ENCODE results near the gene PSMB7. TPM values are rescaled to one million over a fixed set of nuclear protein-coding genes. Genes with fewer than 3 reads are reported as not detected.

The PSMB7 gene
- total and polyA plus RNA-seq, 2 of the 13 experiments (the other 11 are each of a cell fraction or from before 2014, with no cell fraction given) = 259 to 291 TPM

DNA sequence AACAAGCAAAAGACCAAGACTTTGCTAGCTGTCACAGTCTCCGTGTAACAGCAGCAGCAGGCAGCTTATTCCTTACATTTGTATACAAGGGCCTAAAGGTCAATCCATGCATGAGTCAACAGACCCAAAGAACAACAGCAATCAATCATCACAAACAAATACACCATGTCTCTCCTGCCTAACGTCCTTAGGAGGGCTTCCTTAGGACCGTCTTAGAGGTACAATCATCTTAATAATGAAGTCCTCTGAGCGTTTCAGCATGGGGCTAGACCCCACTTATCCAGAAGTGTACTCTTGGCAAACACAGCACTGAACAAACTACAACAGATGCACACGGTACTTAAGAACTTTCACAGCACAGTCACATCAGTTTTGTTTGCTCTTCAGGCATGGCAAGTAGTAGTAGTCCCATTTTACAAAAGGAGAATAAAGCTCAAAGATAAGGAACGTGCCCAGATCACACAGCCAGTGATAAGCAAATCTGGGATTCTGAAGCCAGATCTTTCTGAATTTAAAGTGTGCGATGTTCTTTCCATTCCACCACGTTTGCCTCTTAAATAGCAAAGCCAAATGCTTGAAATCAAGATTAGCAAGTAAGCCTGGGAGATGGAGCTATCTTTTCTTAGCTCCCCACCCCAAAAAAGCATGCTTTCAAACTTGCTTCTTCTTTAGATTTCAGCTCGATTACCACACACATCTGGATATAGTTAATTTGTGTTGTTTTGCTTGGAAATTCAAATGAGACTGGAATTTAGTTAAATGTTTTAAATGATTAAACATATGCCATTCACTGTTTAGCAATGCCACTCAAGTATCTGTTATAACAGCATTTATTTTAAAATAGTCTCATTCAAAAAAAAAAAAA, 24.2 kb downstream of the PSMB7 start (continued):
- peak; percentile 24; the same call in 1 of the 2 replicates for TF ChIP-seq IKZF5 (CRISPR knock-in tag; IDR thresholded peaks at IDR 0.05)
- peak; percentile 68; the same call in 1 of the 2 replicates for TF ChIP-seq FOXO1 (CRISPR knock-in tag; IDR thresholded peaks at IDR 0.05)
- TF ChIP-seq MED1 (CRISPR knock-in tag; IDR thresholded peaks at IDR 0.05) = peak; percentile 36; the same call in 1 of the 2 replicates
- TF ChIP-seq SOX13 (IDR thresholded peaks at IDR 0.05) = no peak
- peak in 1 of 2 experiments; percentile 68; a peak in 2 of 4 replicates for TF ChIP-seq SOX13 (CRISPR knock-in tag; conservative IDR thresholded peaks at IDR 0.05 in 1 of 2, IDR thresholded peaks at IDR 0.05 in 1 of 2)
- TF ChIP-seq SMARCE1 (IDR thresholded peaks at IDR 0.05; ENCODE audit: borderline replicate concordance) = no peak
- peak; percentile 88 for TF ChIP-seq FOXA3 (CRISPR knock-in tag; IDR thresholded peaks at IDR 0.05)
- no peak for TF ChIP-seq ZNF766 (CRISPR knock-in tag; IDR thresholded peaks at IDR 0.05; ENCODE audit: borderline replicate concordance)
- no peak for TF ChIP-seq ZNF780A (CRISPR knock-in tag; IDR thresholded peaks at IDR 0.05)
- no peak for TF ChIP-seq ZNF484 (CRISPR knock-in tag; IDR thresholded peaks at IDR 0.05; ENCODE audit: borderline replicate concordance, low read depth)
- TF ChIP-seq RFXANK (CRISPR knock-in tag; IDR thresholded peaks at IDR 0.05) = no peak
- 0 out of 2 replicates have a peak, but pooled peaks have one; percentile 66 for TF ChIP-seq ZMYM3 (CRISPR knock-in tag; IDR thresholded peaks at IDR 0.05)
- TF ChIP-seq, protein P1, sequence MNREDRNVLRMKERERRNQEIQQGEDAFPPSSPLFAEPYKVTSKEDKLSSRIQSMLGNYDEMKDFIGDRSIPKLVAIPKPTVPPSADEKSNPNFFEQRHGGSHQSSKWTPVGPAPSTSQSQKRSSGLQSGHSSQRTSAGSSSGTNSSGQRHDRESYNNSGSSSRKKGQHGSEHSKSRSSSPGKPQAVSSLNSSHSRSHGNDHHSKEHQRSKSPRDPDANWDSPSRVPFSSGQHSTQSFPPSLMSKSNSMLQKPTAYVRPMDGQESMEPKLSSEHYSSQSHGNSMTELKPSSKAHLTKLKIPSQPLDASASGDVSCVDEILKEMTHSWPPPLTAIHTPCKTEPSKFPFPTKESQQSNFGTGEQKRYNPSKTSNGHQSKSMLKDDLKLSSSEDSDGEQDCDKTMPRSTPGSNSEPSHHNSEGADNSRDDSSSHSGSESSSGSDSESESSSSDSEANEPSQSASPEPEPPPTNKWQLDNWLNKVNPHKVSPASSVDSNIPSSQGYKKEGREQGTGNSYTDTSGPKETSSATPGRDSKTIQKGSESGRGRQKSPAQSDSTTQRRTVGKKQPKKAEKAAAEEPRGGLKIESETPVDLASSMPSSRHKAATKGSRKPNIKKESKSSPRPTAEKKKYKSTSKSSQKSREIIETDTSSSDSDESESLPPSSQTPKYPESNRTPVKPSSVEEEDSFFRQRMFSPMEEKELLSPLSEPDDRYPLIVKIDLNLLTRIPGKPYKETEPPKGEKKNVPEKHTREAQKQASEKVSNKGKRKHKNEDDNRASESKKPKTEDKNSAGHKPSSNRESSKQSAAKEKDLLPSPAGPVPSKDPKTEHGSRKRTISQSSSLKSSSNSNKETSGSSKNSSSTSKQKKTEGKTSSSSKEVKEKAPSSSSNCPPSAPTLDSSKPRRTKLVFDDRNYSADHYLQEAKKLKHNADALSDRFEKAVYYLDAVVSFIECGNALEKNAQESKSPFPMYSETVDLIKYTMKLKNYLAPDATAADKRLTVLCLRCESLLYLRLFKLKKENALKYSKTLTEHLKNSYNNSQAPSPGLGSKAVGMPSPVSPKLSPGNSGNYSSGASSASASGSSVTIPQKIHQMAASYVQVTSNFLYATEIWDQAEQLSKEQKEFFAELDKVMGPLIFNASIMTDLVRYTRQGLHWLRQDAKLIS (CRISPR knock-in tag; IDR thresholded peaks at IDR 0.05) = no peak
- TF ChIP-seq HNRNPL (IDR thresholded peaks at IDR 0.05; ENCODE audit: low read depth, low read length) = no peak
- TF ChIP-seq, protein P2, sequence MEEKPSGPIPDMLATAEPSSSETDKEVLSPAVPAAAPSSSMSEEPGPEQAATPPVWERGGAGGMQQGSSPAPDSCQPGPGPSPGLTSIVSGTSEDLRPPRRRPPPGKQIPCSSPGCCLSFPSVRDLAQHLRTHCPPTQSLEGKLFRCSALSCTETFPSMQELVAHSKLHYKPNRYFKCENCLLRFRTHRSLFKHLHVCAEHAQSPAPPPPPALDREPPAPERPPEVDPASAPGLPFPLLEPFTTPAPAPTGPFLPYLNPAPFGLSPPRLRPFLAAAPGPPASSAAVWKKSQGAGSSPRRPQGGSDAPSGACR (CRISPR knock-in tag; IDR thresholded peaks at IDR 0.05) = 0 out of 2 replicates have a peak, but pooled peaks have one; percentile 37
- TF ChIP-seq, protein P3, sequence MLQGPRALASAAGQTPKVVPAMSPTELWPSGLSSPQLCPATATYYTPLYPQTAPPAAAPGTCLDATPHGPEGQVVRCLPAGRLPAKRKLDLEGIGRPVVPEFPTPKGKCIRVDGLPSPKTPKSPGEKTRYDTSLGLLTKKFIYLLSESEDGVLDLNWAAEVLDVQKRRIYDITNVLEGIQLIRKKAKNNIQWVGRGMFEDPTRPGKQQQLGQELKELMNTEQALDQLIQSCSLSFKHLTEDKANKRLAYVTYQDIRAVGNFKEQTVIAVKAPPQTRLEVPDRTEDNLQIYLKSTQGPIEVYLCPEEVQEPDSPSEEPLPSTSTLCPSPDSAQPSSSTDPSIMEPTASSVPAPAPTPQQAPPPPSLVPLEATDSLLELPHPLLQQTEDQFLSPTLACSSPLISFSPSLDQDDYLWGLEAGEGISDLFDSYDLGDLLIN (CRISPR knock-in tag; IDR thresholded peaks at IDR 0.05; ENCODE audit: borderline replicate concordance) = no peak
- TF ChIP-seq, protein P4, sequence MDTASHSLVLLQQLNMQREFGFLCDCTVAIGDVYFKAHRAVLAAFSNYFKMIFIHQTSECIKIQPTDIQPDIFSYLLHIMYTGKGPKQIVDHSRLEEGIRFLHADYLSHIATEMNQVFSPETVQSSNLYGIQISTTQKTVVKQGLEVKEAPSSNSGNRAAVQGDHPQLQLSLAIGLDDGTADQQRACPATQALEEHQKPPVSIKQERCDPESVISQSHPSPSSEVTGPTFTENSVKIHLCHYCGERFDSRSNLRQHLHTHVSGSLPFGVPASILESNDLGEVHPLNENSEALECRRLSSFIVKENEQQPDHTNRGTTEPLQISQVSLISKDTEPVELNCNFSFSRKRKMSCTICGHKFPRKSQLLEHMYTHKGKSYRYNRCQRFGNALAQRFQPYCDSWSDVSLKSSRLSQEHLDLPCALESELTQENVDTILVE (CRISPR knock-in tag; IDR thresholded peaks at IDR 0.05) = 0 out of 2 replicates have a peak, but pooled peaks have one; percentile 43
- peak; percentile 66; the same call in 1 of the 2 replicates for TF ChIP-seq FOXC1 (CRISPR knock-in tag; IDR thresholded peaks at IDR 0.05; ENCODE audit: borderline replicate concordance)
- peak; percentile 26; the same call in 1 of the 2 replicates for TF ChIP-seq NCOA2 (CRISPR knock-in tag; IDR thresholded peaks at IDR 0.05)
- TF ChIP-seq, protein P5, sequence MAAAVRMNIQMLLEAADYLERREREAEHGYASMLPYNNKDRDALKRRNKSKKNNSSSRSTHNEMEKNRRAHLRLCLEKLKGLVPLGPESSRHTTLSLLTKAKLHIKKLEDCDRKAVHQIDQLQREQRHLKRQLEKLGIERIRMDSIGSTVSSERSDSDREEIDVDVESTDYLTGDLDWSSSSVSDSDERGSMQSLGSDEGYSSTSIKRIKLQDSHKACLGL (CRISPR knock-in tag; IDR thresholded peaks at IDR 0.05) = no peak
